Nephron (organoid): ENCODE data around the gene TEX48.

Experiments
- H3K27ac Mint-ChIP-seq, 3 experiments: 2 replicates each; pipeline ENCODE4 v1.8.0; 2020; ENCODE audit warnings: mixed read lengths in 3 of 3, mild to moderate bottlenecking in 2 of 3, moderate library complexity in 1 of 3
- H3K27me3 Mint-ChIP-seq: 2 replicates; pipeline ENCODE4 v1.8.0; 2021; ENCODE audit warnings: low read depth, mild to moderate bottlenecking, moderate library complexity, mixed read lengths
- H3K36me3 Mint-ChIP-seq: 2 replicates; pipeline ENCODE4 v1.8.0; 2020; ENCODE audit warnings: low read depth, mixed read lengths
- H3K4me1 Mint-ChIP-seq: 2 replicates; pipeline ENCODE4 v1.8.0; 2020; ENCODE audit warnings: mixed read lengths
- H3K4me3 Mint-ChIP-seq, 3 experiments: 2 replicates each; pipeline ENCODE4 v1.8.0; 2020; ENCODE audit warnings: mild to moderate bottlenecking in 3 of 3, mixed read lengths in 3 of 3, moderate library complexity in 2 of 3
- H3K9me3 Mint-ChIP-seq: 2 replicates; pipeline ENCODE4 v1.8.0; 2020; ENCODE audit warnings: mixed read lengths
- CTCF ChIP-seq, 3 experiments: fragments of 200-600 bp; sonication (generic); IDR thresholded peaks; one replicate each; pipeline ENCODE4 v1.5.0; 2021; ENCODE audit warnings: antibody characterized with exemption in 3 of 3; ENCODE audit not compliant: unreplicated experiment in 3 of 3

TEX48 gene

GRCh38 chr9:114718801-114719221, 36.8 kb upstream of the TEX48 start:
- Mint-ChIP-seq H3K9me3 (peaks cover 14% of the 10 kb centered on the region), H3K27me3 (peaks cover 31% of the 10 kb centered on the region), H3K36me3 (no peaks in the 10 kb centered on the region), H3K27ac (no peak overlapping the region), H3K4me1 (peaks cover 18% of the 10 kb centered on the region), H3K4me3 (no peak overlapping the region)
- no peak for TF ChIP-seq CTCF (IDR thresholded peaks at IDR 0.05; ENCODE audit: unreplicated experiment in 3 of 3)

- H3K9me3 Mint-ChIP-seq, result peaks cover 14% of the 10 kb centered on the region
- H3K27ac Mint-ChIP-seq, result no peak overlapping the region
- H3K36me3 Mint-ChIP-seq, result no peaks in the 10 kb centered on the region
- H3K4me3 Mint-ChIP-seq, result no peak overlapping the region
- peaks cover 10% of the 10 kb centered on the region for H3K4me1 Mint-ChIP-seq
- TF ChIP-seq CTCF (IDR thresholded peaks at IDR 0.05; ENCODE audit: unreplicated experiment in 3 of 3), result no peak
- H3K27me3 Mint-ChIP-seq, result peaks cover 25% of the 10 kb centered on the region
Measured at GRCh38 chr9:114717908-114718486, 36.0 kb upstream of the TEX48 start.

- Mint-ChIP-seq H3K4me1 (no peaks in the 10 kb centered on the region), H3K9me3 (no peaks in the 10 kb centered on the region), H3K4me3 (no peak overlapping the region), H3K36me3 (no peaks in the 10 kb centered on the region), H3K27ac (no peak overlapping the region), H3K27me3 (peaks cover 17% of the 10 kb centered on the region)
- no peak for TF ChIP-seq CTCF (IDR thresholded peaks at IDR 0.05; ENCODE audit: unreplicated experiment in 3 of 3)
Measured at GRCh38 chr9:114709636-114710035, 27.6 kb upstream of the TEX48 start.

- Mint-ChIP-seq H3K36me3 (no peaks in the 10 kb centered on the region), H3K9me3 (no peaks in the 10 kb centered on the region), H3K27ac (no peak overlapping the region), H3K27me3 (peaks cover 17% of the 10 kb centered on the region), H3K4me3 (no peak overlapping the region), H3K4me1 (no peaks in the 10 kb centered on the region)
- no peak for TF ChIP-seq CTCF (IDR thresholded peaks at IDR 0.05; ENCODE audit: unreplicated experiment in 3 of 3)
Measured at GRCh38 chr9:114706711-114707110, 24.7 kb upstream of the TEX48 start.

GRCh38 chr9:114701988-114702387, 20.0 kb upstream of the TEX48 start:
- no peak overlapping the region for H3K27ac Mint-ChIP-seq
- TF ChIP-seq CTCF (IDR thresholded peaks at IDR 0.05; ENCODE audit: unreplicated experiment in 3 of 3), result no peak

GRCh38 chr9:114697951-114698351, 16.0 kb upstream of the TEX48 start:
- no peaks in the 10 kb centered on the region for H3K36me3 Mint-ChIP-seq
- no peak overlapping the region for H3K27ac Mint-ChIP-seq
- no peak for TF ChIP-seq CTCF (IDR thresholded peaks at IDR 0.05; ENCODE audit: unreplicated experiment in 3 of 3)
- no peak overlapping the region for H3K4me3 Mint-ChIP-seq
- H3K27me3 Mint-ChIP-seq, result peaks cover 6% of the 10 kb centered on the region
- peaks cover 19% of the 10 kb centered on the region for H3K4me1 Mint-ChIP-seq
- H3K9me3 Mint-ChIP-seq, result peaks cover 2% of the 10 kb centered on the region

More at GRCh38 chr9:114701988-114702387, 20.0 kb upstream of the TEX48 start:
- H3K36me3 Mint-ChIP-seq, result no peaks in the 10 kb centered on the region
- H3K4me3 Mint-ChIP-seq, result no peak overlapping the region
- H3K9me3 Mint-ChIP-seq, result peaks cover 2% of the 10 kb centered on the region
- H3K27me3 Mint-ChIP-seq, result peaks cover 11% of the 10 kb centered on the region
- H3K4me1 Mint-ChIP-seq, result no peaks in the 10 kb centered on the region
